ENCODE data around the gene LHFPL6.

The LHFPL6 gene

GRCh38 chr13:39461685-39462266, 141.2 kb downstream of the LHFPL6 start:
- DNase-seq = no peak

- no peak for DNase-seq
These were observed 145.7 kb downstream of the LHFPL6 start for GRCh38 chr13:39457274-39457673.

- no peak for DNase-seq
These were observed 147.3 kb downstream of the LHFPL6 start for GRCh38 chr13:39455521-39456175.

GRCh38 chr13:39452834-39453233, 150.2 kb downstream of the LHFPL6 start:
- no peak for DNase-seq

- DNase-seq = no peak
These were observed 150.6 kb downstream of the LHFPL6 start for GRCh38 chr13:39452417-39452816.

GRCh38 chr13:39451860-39452301, 151.1 kb downstream of the LHFPL6 start:
- peak; percentile 84 for DNase-seq

GRCh38 chr13:39451301-39451700, 151.7 kb downstream of the LHFPL6 start:
- peak; percentile 80 for DNase-seq

GRCh38 chr13:39450176-39450575, 152.8 kb downstream of the LHFPL6 start:
- no peak for DNase-seq

- DNase-seq = no peak
These were observed 154.2 kb downstream of the LHFPL6 start for GRCh38 chr13:39448834-39449233.

GRCh38 chr13:39446865-39447264, 156.1 kb downstream of the LHFPL6 start:
- no peak for DNase-seq

GRCh38 chr13:39444866-39445265, 158.1 kb downstream of the LHFPL6 start:
- DNase-seq = peak; percentile 64

- no peak for DNase-seq
These were observed 169.3 kb downstream of the LHFPL6 start for GRCh38 chr13:39433651-39434050.

- no peak for DNase-seq
These were observed 170.8 kb downstream of the LHFPL6 start for GRCh38 chr13:39432196-39432595.

- no peak for DNase-seq
These were observed 180.0 kb downstream of the LHFPL6 start for GRCh38 chr13:39422845-39423565.

GRCh38 chr13:39419876-39420275, 183.1 kb downstream of the LHFPL6 start:
- no peak for DNase-seq

GRCh38 chr13:39419068-39419467, 183.9 kb downstream of the LHFPL6 start:
- no peak for DNase-seq

GRCh38 chr13:39418424-39418823, 184.6 kb downstream of the LHFPL6 start:
- DNase-seq = no peak

GRCh38 chr13:39417643-39418042, 185.3 kb downstream of the LHFPL6 start:
- DNase-seq = no peak

- peak; percentile 31 for DNase-seq
These were observed 185.9 kb downstream of the LHFPL6 start for GRCh38 chr13:39417131-39417530.

- DNase-seq = peak; percentile 73
These were observed 187.8 kb downstream of the LHFPL6 start for GRCh38 chr13:39415008-39415802.

GRCh38 chr13:39414339-39414738, 188.7 kb downstream of the LHFPL6 start:
- no peak for DNase-seq

GRCh38 chr13:39411511-39411910, 191.5 kb downstream of the LHFPL6 start:
- no peak for DNase-seq

GRCh38 chr13:39410964-39411363, 192.0 kb downstream of the LHFPL6 start:
- no peak for DNase-seq
